K562 (cell line): ENCODE results near the gene ARHGAP33. TPM values are rescaled to one million over a fixed set of nuclear protein-coding genes. Genes with fewer than 3 reads are reported as not detected.

ENCODE experiments used
- ATAC-seq: fragments of 200-7000 bp; cut with Tn5 transposase; 3 replicates; pipeline ENCODE4 v1.9.1; 2020; ENCODE audit warnings: moderate library complexity
- BruUV-seq: library from RNA; stranded (reverse); fragments of 400-500 nt; replicated peaks from 2 replicates; lab custom pipeline; 2021; lab: Mats Ljungman, UMichigan
- CTCF ChIA-PET: fragments of 300-600 bp; formaldehyde crosslinking; extraction: SDS; loops from one replicate; lab custom pipeline; 2021; ENCODE audit warnings: low intra/inter-chr PET ratio; lab: Yijun Ruan, JAX
- POLR2A ChIA-PET: fragments of 300-600, 350-650 bp; sonication (Branson Sonifier 250); formaldehyde crosslinking; extraction: SDS; loops from one replicate; lab custom pipeline; 2021; ENCODE audit warnings: antibody characterized with exemption, inconsistent platforms; lab: Yijun Ruan, JAX
- DNase-seq, 4 experiments: peaks; one replicate each; pipeline versions ENCODE4 v3.0.0 to v3.0.0-alpha.2; 2011 to 2018; ENCODE audit warnings: low spot score in 3 of 4, mixed read lengths in 3 of 4; ENCODE audit errors: extremely low read depth in 1 of 4
- FAIRE-seq: peaks from 2 replicates; lab custom pipeline; 2011; peaks lifted over from hg19 to GRCh38; lab: Jason Lieb, UNC
- H2AFZ ChIP-seq: 2 replicates; pipeline ENCODE4 v1.6.0; 2011; ENCODE audit warnings: low read depth, low read length, control low read depth, inconsistent platforms
- H3K27ac ChIP-seq: fragments of 200-600 bp; 3 replicates; pipeline ENCODE4 v1.8.0; 2011; ENCODE audit warnings: low read depth, mild to moderate bottlenecking, control low read depth, inconsistent platforms, low read length, moderate library complexity, mixed read lengths; ENCODE audit errors: extremely low read depth
- H3K27me3 ChIP-seq, 2 experiments: fragments of 300-600 bp in 1 of 2; 2 replicates in 1 of 2; 3 replicates in 1 of 2; pipeline versions ENCODE4 v1.6.0 to v1.8.0; 2011; ENCODE audit warnings: inconsistent platforms in 2 of 2, low read length in 2 of 2, mild to moderate bottlenecking in 1 of 2, mixed read lengths in 1 of 2, moderate library complexity in 1 of 2; ENCODE audit not compliant: control insufficient read depth in 2 of 2, insufficient read depth in 2 of 2
- H3K36me3 ChIP-seq: fragments of 300-600 bp; 3 replicates; pipeline ENCODE4 v1.8.0; 2011; ENCODE audit warnings: mild to moderate bottlenecking, low read length, inconsistent platforms; ENCODE audit not compliant: control insufficient read depth, insufficient read depth
- H3K4me1 ChIP-seq, 2 experiments: fragments of 200-600 bp in 1 of 2; replicated peaks in 1 of 2; 2 replicates in 1 of 2; 3 replicates in 1 of 2; pipeline versions ENCODE4 v1.5.1 to v1.8.0; 2011; ENCODE audit warnings: inconsistent platforms in 2 of 2, low read length in 2 of 2, mild to moderate bottlenecking in 1 of 2, mixed read lengths in 1 of 2, moderate library complexity in 1 of 2; ENCODE audit not compliant: control insufficient read depth in 2 of 2, insufficient read depth in 2 of 2
- H3K4me2 ChIP-seq: 2 replicates; pipeline ENCODE4 v1.6.1; 2011; ENCODE audit warnings: low read length, control low read depth, inconsistent platforms, mixed read lengths; ENCODE audit not compliant: insufficient read depth
- H3K4me3 ChIP-seq: fragments of 200-600 bp; sonication (generic), shearing (Covaris generic); 2 replicates; pipeline ENCODE4 v1.5.1; 2016; ENCODE audit warnings: control low read depth, inconsistent platforms
- H3K79me2 ChIP-seq: fragments of 200-600 bp; 3 replicates; pipeline ENCODE4 v1.8.0; 2011; ENCODE audit warnings: low read length, inconsistent platforms; ENCODE audit not compliant: control insufficient read depth, insufficient read depth
- H3K9ac ChIP-seq, 2 experiments: 2 replicates each; pipeline versions ENCODE4 v1.6.0 to v1.6.1; 2011; ENCODE audit warnings: low read depth in 2 of 2, low read length in 2 of 2, control low read depth in 1 of 2, inconsistent platforms in 1 of 2, mild to moderate bottlenecking in 1 of 2, mixed read lengths in 1 of 2; ENCODE audit not compliant: insufficient read depth in 1 of 2
- H3K9me1 ChIP-seq: one replicate; pipeline ENCODE4 v1.6.0; 2011; ENCODE audit warnings: inconsistent platforms, mild to moderate bottlenecking, low read length, moderate library complexity; ENCODE audit not compliant: control insufficient read depth, insufficient read depth
- H3K9me3 ChIP-seq: replicated peaks from 2 replicates; pipeline ENCODE4 v1.5.1; 2011; ENCODE audit warnings: low read depth, low read length, inconsistent platforms; ENCODE audit not compliant: control insufficient read depth, insufficient read depth
- H4K20me1 ChIP-seq: replicated peaks from 2 replicates; pipeline ENCODE4 v1.6.1; 2011; ENCODE audit warnings: low read length, inconsistent platforms, mixed read lengths; ENCODE audit not compliant: control insufficient read depth, insufficient read depth
- AFF4 ChIP-seq: sonication (generic); formaldehyde crosslinking; IDR thresholded peaks from 2 replicates; pipeline ENCODE4 v1.8.0; 2023; ENCODE audit warnings: mild to moderate bottlenecking, missing genetic modification reagents
- ARNT ChIP-seq, 2 experiments: fragments of 450-650 bp; IDR thresholded peaks; 2 replicates each; pipeline ENCODE4 v1.6.1; 2016; ENCODE audit warnings: mild to moderate bottlenecking in 1 of 2
- MTF1 ChIP-seq: fragments of 250-450 bp; sonication (Bioruptor Pico); IDR thresholded peaks from 2 replicates; pipeline ENCODE4 v1.9.0; 2021; ENCODE audit warnings: moderate library complexity, mild to moderate bottlenecking, inconsistent platforms, borderline replicate concordance
- POLR2G ChIP-seq: fragments of 200-400 bp; formaldehyde crosslinking; IDR thresholded peaks from 2 replicates; pipeline ENCODE4 v1.6.1; 2017; ENCODE audit warnings: low read depth, mild to moderate bottlenecking, antibody characterized with exemption, low read length, moderate library complexity
- ZBTB33 ChIP-seq: sonication (generic); formaldehyde crosslinking; IDR thresholded peaks from 2 replicates; pipeline ENCODE4 v1.8.1; 2023; ENCODE audit warnings: mild to moderate bottlenecking, missing genetic modification reagents
- ZNF507 ChIP-seq: conservative IDR thresholded peaks from 2 replicates; pipeline ENCODE4 v1.6.1; 2017; ENCODE audit warnings: missing genetic modification characterization, missing compliant biosample characterization
- WGBS: fragments of 100-300 bp; shearing (Covaris generic); methylation state at CpG from one replicate; pipeline ENCODE4 v1.1.6; 2016; ENCODE audit warnings: low coverage, mixed read lengths; ENCODE audit not compliant: insufficient coverage; ENCODE audit errors: missing lambda C conversion rate; 5-methylcytosine and 5-hydroxymethylcytosine counted together
- in situ Hi-C: fragments of 300-500 bp; cut with MboI; formaldehyde crosslinking; loops from 4 replicates; pipeline ENCODE4 v1.15.0; 2018; ENCODE audit warnings: inconsistent platforms, mixed read lengths
- intact Hi-C: fragments of 100-400 bp; cut with micrococcal nuclease; formaldehyde crosslinking; loops from 2 replicates; pipeline ENCODE4 v1.14.2; 2022
- polyA plus RNA-seq, 8 experiments: library from polyadenylated mRNA; depleted of rRNA in 4 of 8; stranded (reverse) in 5 of 8; unstranded in 3 of 8; fragments of >200 nt; fragmentation: Nextera tagmentation in 2 of 8; fragmentation: Illumina TruSeq in 1 of 8; extraction: Ambion mirVana in 2 of 8; extraction: Trizol in 1 of 8; gene quantifications; 2 replicates each; pipeline versions ENCODE4 v1.2.1 to v1.2.3, GENCODE V29; 2011 to 2014; ENCODE audit warnings: inconsistent platforms in 1 of 8, missing spikeins in 1 of 8
- total RNA-seq, 7 experiments: library from RNA; depleted of rRNA in 6 of 7; stranded (reverse); fragments of >200 nt in 6 of 7; fragmentation: Illumina TruSeq in 2 of 7; extraction: Trizol in 2 of 7; gene quantifications; 2 replicates each; pipeline versions ENCODE4 v1.2.1 to v1.2.3, GENCODE V29; 2011 to 2021; ENCODE audit warnings: low replicate concordance in 1 of 7

The ARHGAP33 gene
- total and polyA plus RNA-seq, 9 of the 15 experiments (the other 6 are each of a cell fraction or from before 2014, with no cell fraction given): 0.06 to 26.6 (median 1.6) TPM; not detected in 1

DNA sequence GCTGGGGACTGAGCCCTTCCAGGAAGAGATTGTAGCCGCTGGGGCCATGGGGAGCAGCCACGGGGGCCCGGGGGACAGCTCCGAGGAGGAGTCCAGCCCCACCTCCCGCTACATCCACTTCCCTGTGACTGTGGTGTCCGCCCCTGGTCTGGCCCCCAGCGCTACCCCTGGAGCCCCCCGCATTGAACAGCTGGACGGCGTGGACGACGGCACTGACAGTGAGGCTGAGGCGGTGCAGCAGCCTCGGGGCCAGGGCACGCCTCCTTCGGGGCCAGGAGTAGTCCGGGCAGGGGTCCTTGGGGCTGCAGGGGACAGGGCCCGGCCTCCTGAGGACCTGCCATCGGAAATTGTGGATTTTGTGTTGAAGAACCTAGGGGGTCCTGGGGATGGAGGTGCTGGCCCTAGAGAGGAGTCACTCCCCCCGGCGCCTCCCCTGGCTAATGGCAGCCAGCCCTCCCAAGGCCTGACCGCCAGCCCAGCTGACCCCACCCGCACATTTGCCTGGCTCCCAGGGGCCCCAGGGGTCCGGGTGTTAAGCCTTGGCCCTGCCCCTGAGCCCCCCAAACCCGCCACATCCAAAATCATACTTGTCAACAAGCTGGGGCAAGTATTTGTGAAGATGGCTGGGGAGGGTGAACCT is 42.7 kb upstream of the ARHGAP33 start:
- Histone ChIP-seq H3K9me3 (no peaks in the 10 kb centered on the region), H3K4me2 (no peak overlapping the region), H3K4me1 (peaks cover 0 to 7% of the 10 kb centered on the region in 2 experiments; a peak in 2 of 5 replicates), H3K9me1 (no peaks in the 10 kb centered on the region), H3K79me2 (no peaks in the 10 kb centered on the region), H4K20me1 (0 out of 2 replicates have a peak, but pooled peaks cover 2% of the 10 kb centered on the region), H3K27ac (no peak overlapping the region), H2AFZ (no peak overlapping the region), H3K36me3 (peaks cover 97% of the 10 kb centered on the region; the same call in 2 of the 3 replicates), H3K27me3 (no peaks in the 10 kb centered on the region), H3K9ac (no peak overlapping the region; a peak in 1 of 4 replicates), H3K4me3 (no peak overlapping the region)
- ChIA-PET POLR2A (interaction anchor here (0.6 kb wide), 1 partner anchor 11 kb away, joined by 3 read pairs; no protein-coding TSS in a partner anchor), CTCF (no interaction called here)
- DNase-seq: no peak
- TF ChIP-seq ZNF507 (tag): no peak
- TF ChIP-seq MTF1 (CRISPR knock-in tag): no peak
- peak; percentile 58 for TF ChIP-seq POLR2G
- no peak for TF ChIP-seq AFF4 (CRISPR knock-in tag)
- TF ChIP-seq ARNT (IDR thresholded peaks at IDR 0.05): no peak
- peak; percentile 15; the same call in 1 of the 2 replicates for TF ChIP-seq ZBTB33 (CRISPR knock-in tag)
- in situ Hi-C loops: no loop called here
- no TSS peak for BruUV-seq
- intact Hi-C loops: no loop called here
- ATAC-seq: no peak
- WGBS: 92% methylated on average over 19 of the region's 25 CpGs
- FAIRE-seq: no peak
